K562 (cell line): ENCODE data around the gene NF1. TPM values are rescaled to one million over a fixed set of nuclear protein-coding genes. Genes with fewer than 3 reads are reported as not detected.

Experiments
- ATAC-seq: fragments of 200-7000 bp; cut with Tn5 transposase; 3 replicates; pipeline ENCODE4 v1.9.1; 2020; ENCODE audit warnings: moderate library complexity
- BruUV-seq: library from RNA; stranded (reverse); fragments of 400-500 nt; replicated peaks from 2 replicates; lab custom pipeline; 2021; lab: Mats Ljungman, UMichigan
- CTCF ChIA-PET: fragments of 300-600 bp; formaldehyde crosslinking; extraction: SDS; loops from one replicate; lab custom pipeline; 2021; ENCODE audit warnings: low intra/inter-chr PET ratio; lab: Yijun Ruan, JAX
- POLR2A ChIA-PET: fragments of 300-600, 350-650 bp; sonication (Branson Sonifier 250); formaldehyde crosslinking; extraction: SDS; loops from one replicate; lab custom pipeline; 2021; ENCODE audit warnings: antibody characterized with exemption, inconsistent platforms; lab: Yijun Ruan, JAX
- DNase-seq, 4 experiments: peaks; one replicate each; pipeline versions ENCODE4 v3.0.0 to v3.0.0-alpha.2; 2011 to 2018; ENCODE audit warnings: low spot score in 3 of 4, mixed read lengths in 3 of 4; ENCODE audit errors: extremely low read depth in 1 of 4
- FAIRE-seq: peaks from 2 replicates; lab custom pipeline; 2011; peaks lifted over from hg19 to GRCh38; lab: Jason Lieb, UNC
- H2AFZ ChIP-seq: 2 replicates; pipeline ENCODE4 v1.6.0; 2011; ENCODE audit warnings: low read depth, low read length, control low read depth, inconsistent platforms
- H3K27ac ChIP-seq: fragments of 200-600 bp; 3 replicates; pipeline ENCODE4 v1.8.0; 2011; ENCODE audit warnings: low read depth, mild to moderate bottlenecking, control low read depth, inconsistent platforms, low read length, moderate library complexity, mixed read lengths; ENCODE audit errors: extremely low read depth
- H3K27me3 ChIP-seq, 2 experiments: fragments of 300-600 bp in 1 of 2; 2 replicates in 1 of 2; 3 replicates in 1 of 2; pipeline versions ENCODE4 v1.6.0 to v1.8.0; 2011; ENCODE audit warnings: inconsistent platforms in 2 of 2, low read length in 2 of 2, mild to moderate bottlenecking in 1 of 2, mixed read lengths in 1 of 2, moderate library complexity in 1 of 2; ENCODE audit not compliant: control insufficient read depth in 2 of 2, insufficient read depth in 2 of 2
- H3K36me3 ChIP-seq: fragments of 300-600 bp; 3 replicates; pipeline ENCODE4 v1.8.0; 2011; ENCODE audit warnings: mild to moderate bottlenecking, low read length, inconsistent platforms; ENCODE audit not compliant: control insufficient read depth, insufficient read depth
- H3K4me1 ChIP-seq, 2 experiments: fragments of 200-600 bp in 1 of 2; replicated peaks in 1 of 2; 2 replicates in 1 of 2; 3 replicates in 1 of 2; pipeline versions ENCODE4 v1.5.1 to v1.8.0; 2011; ENCODE audit warnings: inconsistent platforms in 2 of 2, low read length in 2 of 2, mild to moderate bottlenecking in 1 of 2, mixed read lengths in 1 of 2, moderate library complexity in 1 of 2; ENCODE audit not compliant: control insufficient read depth in 2 of 2, insufficient read depth in 2 of 2
- H3K4me2 ChIP-seq: 2 replicates; pipeline ENCODE4 v1.6.1; 2011; ENCODE audit warnings: low read length, control low read depth, inconsistent platforms, mixed read lengths; ENCODE audit not compliant: insufficient read depth
- H3K4me3 ChIP-seq: fragments of 200-600 bp; sonication (generic), shearing (Covaris generic); 2 replicates; pipeline ENCODE4 v1.5.1; 2016; ENCODE audit warnings: control low read depth, inconsistent platforms
- H3K79me2 ChIP-seq: fragments of 200-600 bp; 3 replicates; pipeline ENCODE4 v1.8.0; 2011; ENCODE audit warnings: low read length, inconsistent platforms; ENCODE audit not compliant: control insufficient read depth, insufficient read depth
- H3K9ac ChIP-seq, 2 experiments: 2 replicates each; pipeline versions ENCODE4 v1.6.0 to v1.6.1; 2011; ENCODE audit warnings: low read depth in 2 of 2, low read length in 2 of 2, control low read depth in 1 of 2, inconsistent platforms in 1 of 2, mild to moderate bottlenecking in 1 of 2, mixed read lengths in 1 of 2; ENCODE audit not compliant: insufficient read depth in 1 of 2
- H3K9me1 ChIP-seq: one replicate; pipeline ENCODE4 v1.6.0; 2011; ENCODE audit warnings: inconsistent platforms, mild to moderate bottlenecking, low read length, moderate library complexity; ENCODE audit not compliant: control insufficient read depth, insufficient read depth
- H3K9me3 ChIP-seq: replicated peaks from 2 replicates; pipeline ENCODE4 v1.5.1; 2011; ENCODE audit warnings: low read depth, low read length, inconsistent platforms; ENCODE audit not compliant: control insufficient read depth, insufficient read depth
- H4K20me1 ChIP-seq: replicated peaks from 2 replicates; pipeline ENCODE4 v1.6.1; 2011; ENCODE audit warnings: low read length, inconsistent platforms, mixed read lengths; ENCODE audit not compliant: control insufficient read depth, insufficient read depth
- BCOR ChIP-seq: fragments of 450-650 bp; IDR thresholded peaks from 2 replicates; pipeline ENCODE4 v1.6.1; 2016
- CCAR2 ChIP-seq: fragments of 200-400 bp; formaldehyde crosslinking; IDR thresholded peaks from 2 replicates; pipeline ENCODE4 v1.6.1; 2017; ENCODE audit warnings: mild to moderate bottlenecking, low read depth, low read length
- CHD2 ChIP-seq: IDR thresholded peaks from 2 replicates; pipeline ENCODE4 v1.6.1; 2011; ENCODE audit warnings: low read depth, low read length
- HDAC2 ChIP-seq: fragments of 450-650 bp; IDR thresholded peaks from 2 replicates; pipeline ENCODE4 v1.6.1; 2016; ENCODE audit warnings: mild to moderate bottlenecking
- MITF ChIP-seq: IDR thresholded peaks from 2 replicates; pipeline ENCODE4 v1.6.1; 2014; ENCODE audit warnings: antibody characterized with exemption
- PHF21A ChIP-seq: fragments of 450-650 bp; IDR thresholded peaks from 2 replicates; pipeline ENCODE4 v1.6.1; 2017; ENCODE audit warnings: low read depth, borderline replicate concordance
- SAFB ChIP-seq: fragments of 200-400 bp; formaldehyde crosslinking; IDR thresholded peaks from 2 replicates; pipeline ENCODE4 v1.6.1; 2017; ENCODE audit warnings: low read depth, low read length, borderline replicate concordance
- SETDB1 ChIP-seq: IDR thresholded peaks from one replicate; pipeline ENCODE4 v1.6.1; 2012; ENCODE audit warnings: low read length, control low read depth, inconsistent platforms
- STAT5A ChIP-seq: IDR thresholded peaks from 2 replicates; pipeline ENCODE4 v1.6.1; 2012; ENCODE audit warnings: low read length, inconsistent platforms, borderline replicate concordance
- XRCC3 ChIP-seq: fragments of 450-650 bp; IDR thresholded peaks from 2 replicates; pipeline ENCODE4 v1.6.1; 2017; ENCODE audit warnings: mild to moderate bottlenecking, moderate library complexity
- ZBTB2 ChIP-seq: fragments of 450-650 bp; IDR thresholded peaks from 2 replicates; pipeline ENCODE4 v1.6.1; 2016; ENCODE audit warnings: antibody characterized with exemption
- ZEB2 ChIP-seq: fragments of 450-650 bp; IDR thresholded peaks from 2 replicates; pipeline ENCODE4 v1.6.1; 2016
- ZKSCAN8 ChIP-seq: fragments of 200-800 bp; sonication (Bioruptor generic); IDR thresholded peaks from 2 replicates; pipeline ENCODE4 v1.6.1; 2016; ENCODE audit warnings: missing genetic modification characterization, missing compliant biosample characterization
- ZNF699 ChIP-seq: fragments of 250-450 bp; sonication (Bioruptor Pico); IDR thresholded peaks from 2 replicates; pipeline ENCODE4 v1.8.0; 2021; ENCODE audit warnings: mild to moderate bottlenecking, moderate library complexity; ENCODE audit not compliant: insufficient replicate concordance
- WGBS: fragments of 100-300 bp; shearing (Covaris generic); methylation state at CpG from one replicate; pipeline ENCODE4 v1.1.6; 2016; ENCODE audit warnings: low coverage, mixed read lengths; ENCODE audit not compliant: insufficient coverage; ENCODE audit errors: missing lambda C conversion rate; 5-methylcytosine and 5-hydroxymethylcytosine counted together
- in situ Hi-C: fragments of 300-500 bp; cut with MboI; formaldehyde crosslinking; loops from 4 replicates; pipeline ENCODE4 v1.15.0; 2018; ENCODE audit warnings: inconsistent platforms, mixed read lengths
- intact Hi-C: fragments of 100-400 bp; cut with micrococcal nuclease; formaldehyde crosslinking; loops from 2 replicates; pipeline ENCODE4 v1.14.2; 2022
- polyA plus RNA-seq, 8 experiments: library from polyadenylated mRNA; depleted of rRNA in 4 of 8; stranded (reverse) in 5 of 8; unstranded in 3 of 8; fragments of >200 nt; fragmentation: Nextera tagmentation in 2 of 8; fragmentation: Illumina TruSeq in 1 of 8; extraction: Ambion mirVana in 2 of 8; extraction: Trizol in 1 of 8; gene quantifications; 2 replicates each; pipeline versions ENCODE4 v1.2.1 to v1.2.3, GENCODE V29; 2011 to 2014; ENCODE audit warnings: inconsistent platforms in 1 of 8, missing spikeins in 1 of 8
- total RNA-seq, 7 experiments: library from RNA; depleted of rRNA in 6 of 7; stranded (reverse); fragments of >200 nt in 6 of 7; fragmentation: Illumina TruSeq in 2 of 7; extraction: Trizol in 2 of 7; gene quantifications; 2 replicates each; pipeline versions ENCODE4 v1.2.1 to v1.2.3, GENCODE V29; 2011 to 2021; ENCODE audit warnings: low replicate concordance in 1 of 7

NF1 gene
- total and polyA plus RNA-seq, 9 of the 15 experiments (the other 6 are each of a cell fraction or from before 2014, with no cell fraction given) = 3.4 to 41.9 (median 24.3) TPM

GRCh38 chr17:31126318-31126717, 31.5 kb downstream of the NF1 start:
- WGBS = 75% methylated on average over 3 of the region's 3 CpGs
- no peaks in the 10 kb centered on the region for H3K36me3 ChIP-seq
- CTCF ChIA-PET = no interaction called here
- POLR2A ChIA-PET = interaction anchor here (1.2 kb wide), 1 partner anchor 49 kb away, joined by 3 read pairs; no protein-coding TSS in a partner anchor
- DNase-seq (no peak), ATAC-seq (no peak), FAIRE-seq (no peak)
- H3K79me2 ChIP-seq = peaks cover 86% of the 10 kb centered on the region
- no peak for TF ChIP-seq ZKSCAN8 (CRISPR knock-in tag)
- H3K9me1 ChIP-seq = no peaks in the 10 kb centered on the region
- no peak overlapping the region for H3K27ac ChIP-seq
- in situ Hi-C loops (no loop called here), intact Hi-C loops (no loop called here)
- H3K9me3 ChIP-seq = no peaks in the 10 kb centered on the region
- H3K27me3 ChIP-seq = no peaks in the 10 kb centered on the region
- no peak overlapping the region for H3K4me2 ChIP-seq
- H3K4me1 ChIP-seq = peaks cover 0 to 10% of the 10 kb centered on the region in 2 experiments; a peak in 2 of 5 replicates
- H2AFZ ChIP-seq = no peak overlapping the region
- H4K20me1 ChIP-seq = no peaks in the 10 kb centered on the region; the same call in 1 of the 2 replicates
- H3K9ac ChIP-seq = no peak overlapping the region
- H3K4me3 ChIP-seq = no peak overlapping the region
- no TSS peak for BruUV-seq

- H3K27ac ChIP-seq = no peak overlapping the region
- CTCF ChIA-PET = no interaction called here
These were observed 33.5 kb downstream of the NF1 start for GRCh38 chr17:31128241-31128640.

More at GRCh38 chr17:31128241-31128640, 33.5 kb downstream of the NF1 start:
- H3K79me2 ChIP-seq = peaks cover 76% of the 10 kb centered on the region
- DNase-seq = no peak
- H3K27me3 ChIP-seq = no peaks in the 10 kb centered on the region
- 62% methylated on average over 3 of the region's 3 CpGs for WGBS
- TF ChIP-seq CCAR2 = no peak
- no peak for TF ChIP-seq SAFB
- no peak for TF ChIP-seq ZBTB2
- TF ChIP-seq ZEB2 = no peak
- TF ChIP-seq SETDB1 = no peak
- TF ChIP-seq BCOR = no peak
- TF ChIP-seq HDAC2 = no peak
- no peak for TF ChIP-seq MITF
- no peak for TF ChIP-seq XRCC3
- TF ChIP-seq CHD2 = no peak
- no peak for TF ChIP-seq STAT5A
- TF ChIP-seq ZNF699 (CRISPR knock-in tag) = no peak
- no peak for TF ChIP-seq PHF21A
- H4K20me1 ChIP-seq = no peaks in the 10 kb centered on the region; the same call in 1 of the 2 replicates
- intact Hi-C loops = no loop called here
- ATAC-seq = no peak
- H3K4me2 ChIP-seq = no peak overlapping the region
- no peak overlapping the region for H3K9ac ChIP-seq
- BruUV-seq = no TSS peak
- FAIRE-seq = no peak
- no peak overlapping the region for H3K4me3 ChIP-seq
- POLR2A ChIA-PET = interaction anchor here (0.6 to 1.2 kb wide), 6 partner anchors 12 to 747 kb away, joined by 3 read pairs; partner anchors contain the start of gene NF1
- peaks cover 0 to 10% of the 10 kb centered on the region in 2 experiments; a peak in 2 of 5 replicates for H3K4me1 ChIP-seq
- in situ Hi-C loops = no loop called here
- no peaks in the 10 kb centered on the region; the same call in 2 of the 3 replicates for H3K36me3 ChIP-seq
- no peaks in the 10 kb centered on the region for H3K9me3 ChIP-seq
- H2AFZ ChIP-seq = no peak overlapping the region
- H3K9me1 ChIP-seq = no peaks in the 10 kb centered on the region
